HepG2 (cell line): Measurements from ENCODE around the gene ELP5. TPM values are rescaled to one million over a fixed set of nuclear protein-coding genes. Genes with fewer than 3 reads are reported as not detected.

Experiments used
- microRNA counts: library from miRNA; unstranded; fragments of <30 nt; microRNA quantifications from one replicate; lab custom pipeline; 2015
- microRNA-seq: library from miRNA; unstranded; fragments of <30 nt; microRNA quantifications from one replicate; pipeline ENCODE4, GENCODE V29; 2020
- polyA plus RNA-seq, 8 experiments: library from polyadenylated mRNA; depleted of rRNA in 3 of 8; stranded (reverse) in 7 of 8; unstranded in 1 of 8; fragments of >200 nt; fragmentation: Illumina TruSeq in 4 of 8; extraction: Trizol in 4 of 8; gene quantifications; 2 replicates each; pipeline versions ENCODE4 v1.2.1 to v1.2.3, GENCODE V29; 2011 to 2016; ENCODE audit warnings: low read depth in 4 of 8, missing spikeins in 1 of 8, mixed read lengths in 1 of 8; ENCODE audit not compliant: insufficient read depth in 1 of 8
- small RNA-seq, 3 experiments: library from RNA; depleted of rRNA; stranded (forward); fragments of <200 nt; gene quantifications; one replicate each; pipeline ENCODE3, GENCODE V24; 2012; ENCODE audit warnings: low read depth in 2 of 3, low replicate concordance in 1 of 3; ENCODE audit not compliant: insufficient read length in 3 of 3, insufficient read depth in 2 of 3
- total RNA-seq, 5 experiments: library from RNA; depleted of rRNA; stranded (reverse); fragments of >200 nt; fragmentation: Illumina TruSeq; extraction: Trizol; gene quantifications; 2 replicates each; pipeline ENCODE4 v1.2.3, GENCODE V29; 2016; ENCODE audit warnings: low read depth in 1 of 5

ELP5 gene
- total and polyA plus RNA-seq, 2 of the 13 experiments (the other 11 are each of a cell fraction or from before 2014, with no cell fraction given): 67.6 to 69.8 TPM

MicroRNAs within 50 kb of the gene (microRNA counts, 767-probe panel; counts per million panel counts)
- not detected for microRNA hsa-miR-324-3p (lab: Ali Mortazavi, UCI)
- not detected for microRNA hsa-miR-324-5p (lab: Ali Mortazavi, UCI)

Small RNA genes within 50 kb of the gene (microRNA-seq; reads per million reads assigned to microRNA genes)
- 2,169 reads per million, percentile 94 among the genes with 10 or more reads in this experiment for gene MIR324

Small RNA genes within 50 kb of the gene (small RNA-seq; reads per million reads assigned to genes)
- gene MIR324 (8.1 to 1,213 (median 474) reads per million in 3 experiments), gene RF00019 (0 reads per million in 3 experiments)

Other genes starting within 250 kb of the ELP5 start
Only the 30 nearest of the 35 such genes appear.
- gene SLC16A13, start 216.2 kb upstream of the ELP5 start, total RNA-seq (2016; rRNA removed; fragmentation: Illumina TruSeq; extraction: Trizol): 1.9 and 3.0 TPM in 2 replicates
- gene SLC16A13, start 216.2 kb upstream of the ELP5 start, polyA plus RNA-seq (2011; rRNA removed): 2.2 and 3.4 TPM in 2 replicates
- not detected in 2 replicates for gene SLC16A11, start 208.1 kb upstream of the ELP5 start, total RNA-seq (2016; rRNA removed; fragmentation: Illumina TruSeq; extraction: Trizol)
- gene SLC16A11, start 208.1 kb upstream of the ELP5 start, polyA plus RNA-seq (2011; rRNA removed): not detected in 2 replicates
- gene CLEC10A, start 172.0 kb upstream of the ELP5 start, total RNA-seq (2016; rRNA removed; fragmentation: Illumina TruSeq; extraction: Trizol): not detected in 2 replicates
- gene CLEC10A, start 172.0 kb upstream of the ELP5 start, polyA plus RNA-seq (2011; rRNA removed): 0.33 and 0.65 TPM in 2 replicates
- 142 and 320 TPM in 2 replicates for gene ASGR2, start 137.4 kb upstream of the ELP5 start, total RNA-seq (2016; rRNA removed; fragmentation: Illumina TruSeq; extraction: Trizol)
- 754 and 762 TPM in 2 replicates for gene ASGR2, start 137.4 kb upstream of the ELP5 start, polyA plus RNA-seq (2011; rRNA removed)
- 156 and 353 TPM in 2 replicates for gene ASGR1, start 72.8 kb upstream of the ELP5 start, total RNA-seq (2016; rRNA removed; fragmentation: Illumina TruSeq; extraction: Trizol)
- gene ASGR1, start 72.8 kb upstream of the ELP5 start, polyA plus RNA-seq (2011; rRNA removed): 796 and 885 TPM in 2 replicates
- gene DLG4, start 32.4 kb upstream of the ELP5 start, total RNA-seq (2016; rRNA removed; fragmentation: Illumina TruSeq; extraction: Trizol): 0.25 and 0.71 TPM in 2 replicates
- gene DLG4, start 32.4 kb upstream of the ELP5 start, polyA plus RNA-seq (2011; rRNA removed): 3.9 and 4.3 TPM in 2 replicates
- gene ACADVL, start 32.3 kb upstream of the ELP5 start, total RNA-seq (2016; rRNA removed; fragmentation: Illumina TruSeq; extraction: Trizol): 106 and 219 TPM in 2 replicates
- gene ACADVL, start 32.3 kb upstream of the ELP5 start, polyA plus RNA-seq (2011; rRNA removed): 412 and 521 TPM in 2 replicates
- gene DVL2, start 17.7 kb upstream of the ELP5 start, total RNA-seq (2016; rRNA removed; fragmentation: Illumina TruSeq; extraction: Trizol): 27.2 and 38.2 TPM in 2 replicates
- gene DVL2, start 17.7 kb upstream of the ELP5 start, polyA plus RNA-seq (2011; rRNA removed): 5.7 and 7.0 TPM in 2 replicates
- gene PHF23, start 12.8 kb upstream of the ELP5 start, total RNA-seq (2016; rRNA removed; fragmentation: Illumina TruSeq; extraction: Trizol): 33.2 and 37.5 TPM in 2 replicates
- 27.6 and 30.9 TPM in 2 replicates for gene PHF23, start 12.8 kb upstream of the ELP5 start, polyA plus RNA-seq (2011; rRNA removed)
- gene GABARAP, start 9.8 kb upstream of the ELP5 start, total RNA-seq (2016; rRNA removed; fragmentation: Illumina TruSeq; extraction: Trizol): 161 and 239 TPM in 2 replicates
- 274 and 310 TPM in 2 replicates for gene GABARAP, start 9.8 kb upstream of the ELP5 start, polyA plus RNA-seq (2011; rRNA removed)
- 19.8 and 32.0 TPM in 2 replicates for gene CTDNEP1, start 481 bp upstream of the ELP5 start, total RNA-seq (2016; rRNA removed; fragmentation: Illumina TruSeq; extraction: Trizol)
- 118 and 126 TPM in 2 replicates for gene CTDNEP1, start 481 bp upstream of the ELP5 start, polyA plus RNA-seq (2011; rRNA removed)
- not detected in 2 replicates for gene CLDN7, start 10.3 kb downstream of the ELP5 start, total RNA-seq (2016; rRNA removed; fragmentation: Illumina TruSeq; extraction: Trizol)
- gene CLDN7, start 10.3 kb downstream of the ELP5 start, polyA plus RNA-seq (2011; rRNA removed): not detected in 2 replicates
- 2.6 and 5.8 TPM in 2 replicates for gene SLC2A4, start 29.5 kb downstream of the ELP5 start, total RNA-seq (2016; rRNA removed; fragmentation: Illumina TruSeq; extraction: Trizol)
- 4.9 and 6.3 TPM in 2 replicates for gene SLC2A4, start 29.5 kb downstream of the ELP5 start, polyA plus RNA-seq (2011; rRNA removed)
- gene YBX2, start 42.4 kb downstream of the ELP5 start, total RNA-seq (2016; rRNA removed; fragmentation: Illumina TruSeq; extraction: Trizol): 0.22 TPM in 1 of 2 replicates, not detected in the other
- gene YBX2, start 42.4 kb downstream of the ELP5 start, polyA plus RNA-seq (2011; rRNA removed): 0.12 TPM in 2 replicates
- gene EIF5A, start 55.4 kb downstream of the ELP5 start, total RNA-seq (2016; rRNA removed; fragmentation: Illumina TruSeq; extraction: Trizol): 319 and 367 TPM in 2 replicates
- 280 and 337 TPM in 2 replicates for gene EIF5A, start 55.4 kb downstream of the ELP5 start, polyA plus RNA-seq (2011; rRNA removed)
- gene GPS2, start 63.1 kb downstream of the ELP5 start, total RNA-seq (2016; rRNA removed; fragmentation: Illumina TruSeq; extraction: Trizol): 43.8 and 58.0 TPM in 2 replicates
- 48.0 and 59.4 TPM in 2 replicates for gene GPS2, start 63.1 kb downstream of the ELP5 start, polyA plus RNA-seq (2011; rRNA removed)
- 6.7 and 15.7 TPM in 2 replicates for gene NEURL4, start 77.1 kb downstream of the ELP5 start, total RNA-seq (2016; rRNA removed; fragmentation: Illumina TruSeq; extraction: Trizol)
- gene NEURL4, start 77.1 kb downstream of the ELP5 start, polyA plus RNA-seq (2011; rRNA removed): 14.8 and 15.3 TPM in 2 replicates
- gene ACAP1, start 84.3 kb downstream of the ELP5 start, total RNA-seq (2016; rRNA removed; fragmentation: Illumina TruSeq; extraction: Trizol): 1.3 TPM in 1 of 2 replicates, not detected in the other
- gene ACAP1, start 84.3 kb downstream of the ELP5 start, polyA plus RNA-seq (2011; rRNA removed): 2.5 and 3.1 TPM in 2 replicates
- 1.3 and 1.6 TPM in 2 replicates for gene KCTD11, start 99.9 kb downstream of the ELP5 start, total RNA-seq (2016; rRNA removed; fragmentation: Illumina TruSeq; extraction: Trizol)
- 2.6 and 3.1 TPM in 2 replicates for gene KCTD11, start 99.9 kb downstream of the ELP5 start, polyA plus RNA-seq (2011; rRNA removed)
- not detected in 2 replicates for gene TMEM95, start 102.9 kb downstream of the ELP5 start, total RNA-seq (2016; rRNA removed; fragmentation: Illumina TruSeq; extraction: Trizol)
- not detected in 2 replicates for gene TMEM95, start 102.9 kb downstream of the ELP5 start, polyA plus RNA-seq (2011; rRNA removed)
- gene TNK1, start 128.9 kb downstream of the ELP5 start, total RNA-seq (2016; rRNA removed; fragmentation: Illumina TruSeq; extraction: Trizol): 1.7 and 2.0 TPM in 2 replicates
- 3.5 and 3.7 TPM in 2 replicates for gene TNK1, start 128.9 kb downstream of the ELP5 start, polyA plus RNA-seq (2011; rRNA removed)
- gene PLSCR3, start 142.3 kb downstream of the ELP5 start, total RNA-seq (2016; rRNA removed; fragmentation: Illumina TruSeq; extraction: Trizol): 5.6 and 6.0 TPM in 2 replicates
- 6.1 and 6.2 TPM in 2 replicates for gene PLSCR3, start 142.3 kb downstream of the ELP5 start, polyA plus RNA-seq (2011; rRNA removed)
- 231 and 246 TPM in 2 replicates for gene TMEM256, start 151.9 kb downstream of the ELP5 start, total RNA-seq (2016; rRNA removed; fragmentation: Illumina TruSeq; extraction: Trizol)
- 240 and 252 TPM in 2 replicates for gene TMEM256, start 151.9 kb downstream of the ELP5 start, polyA plus RNA-seq (2011; rRNA removed)
- gene NLGN2, start 155.6 kb downstream of the ELP5 start, total RNA-seq (2016; rRNA removed; fragmentation: Illumina TruSeq; extraction: Trizol): 1.4 and 1.9 TPM in 2 replicates
- 11.0 and 15.1 TPM in 2 replicates for gene NLGN2, start 155.6 kb downstream of the ELP5 start, polyA plus RNA-seq (2011; rRNA removed)
- not detected in 2 replicates for gene SPEM1, start 168.1 kb downstream of the ELP5 start, total RNA-seq (2016; rRNA removed; fragmentation: Illumina TruSeq; extraction: Trizol)
- not detected in 2 replicates for gene SPEM1, start 168.1 kb downstream of the ELP5 start, polyA plus RNA-seq (2011; rRNA removed)
- gene SPEM2, start 173.4 kb downstream of the ELP5 start, total RNA-seq (2016; rRNA removed; fragmentation: Illumina TruSeq; extraction: Trizol): not detected in 2 replicates
- gene SPEM2, start 173.4 kb downstream of the ELP5 start, polyA plus RNA-seq (2011; rRNA removed): not detected in 2 replicates
- not detected in 2 replicates for gene SPEM3, start 176.6 kb downstream of the ELP5 start, total RNA-seq (2016; rRNA removed; fragmentation: Illumina TruSeq; extraction: Trizol)
- gene SPEM3, start 176.6 kb downstream of the ELP5 start, polyA plus RNA-seq (2011; rRNA removed): not detected in 2 replicates
- 2.0 and 3.1 TPM in 2 replicates for gene TMEM102, start 183.2 kb downstream of the ELP5 start, total RNA-seq (2016; rRNA removed; fragmentation: Illumina TruSeq; extraction: Trizol)
- gene TMEM102, start 183.2 kb downstream of the ELP5 start, polyA plus RNA-seq (2011; rRNA removed): 1.6 and 2.8 TPM in 2 replicates
- gene FGF11, start 187.3 kb downstream of the ELP5 start, total RNA-seq (2016; rRNA removed; fragmentation: Illumina TruSeq; extraction: Trizol): 0.20 and 0.55 TPM in 2 replicates
- 7.0 and 7.6 TPM in 2 replicates for gene FGF11, start 187.3 kb downstream of the ELP5 start, polyA plus RNA-seq (2011; rRNA removed)
- 3.6 and 5.4 TPM in 2 replicates for gene CHRNB1, start 192.8 kb downstream of the ELP5 start, total RNA-seq (2016; rRNA removed; fragmentation: Illumina TruSeq; extraction: Trizol)
- 33.7 and 39.6 TPM in 2 replicates for gene CHRNB1, start 192.8 kb downstream of the ELP5 start, polyA plus RNA-seq (2011; rRNA removed)